IMR-90 (cell line): ENCODE measurements around the gene TMEM131L. TPM values are rescaled to one million over a fixed set of nuclear protein-coding genes. Genes with fewer than 3 reads are reported as not detected.
A peak's percentile ranks its signal among the peaks of the same experiment; 100 is the strongest.

Experiments
- ATAC-seq: fragments of 200-7000 bp; cut with Tn5 transposase; 2 replicates; pipeline ENCODE4 v1.9.1; 2020; ENCODE audit warnings: low read depth, mild to moderate bottlenecking, moderate library complexity
- BruUV-seq: library from RNA; stranded (reverse); fragments of 400-500 nt; replicated peaks from 2 replicates; lab custom pipeline; 2021; lab: Mats Ljungman, UMichigan
- CTCF ChIA-PET: fragments of 300-600 bp; formaldehyde crosslinking; extraction: SDS; loops from one replicate; lab custom pipeline; 2021; ENCODE audit warnings: antibody characterized with exemption; lab: Yijun Ruan, JAX
- POLR2A ChIA-PET: fragments of 300-600 bp; sonication (Branson Sonifier 250); formaldehyde crosslinking; loops from one replicate; lab custom pipeline; 2022; ENCODE audit warnings: antibody characterized with exemption; ENCODE audit not compliant: unreplicated experiment; lab: Charles Lee
- DNase-seq: peaks from one replicate; pipeline ENCODE4 v3.0.0; 2013
- H2AFZ ChIP-seq: replicated peaks from 2 replicates; pipeline ENCODE3; 2013; ENCODE audit warnings: low read length, mild to moderate bottlenecking; ENCODE audit not compliant: poor library complexity
- H2AK5ac ChIP-seq: 2 replicates; pipeline ENCODE4 v1.6.1; 2013; ENCODE audit warnings: low read depth, low read length, inconsistent platforms
- H2AK9ac ChIP-seq: replicated peaks from 2 replicates; pipeline ENCODE3; 2013; ENCODE audit warnings: mild to moderate bottlenecking, low read depth, low read length, moderate library complexity; ENCODE audit not compliant: poor library complexity
- H2BK120ac ChIP-seq: 2 replicates; pipeline ENCODE4 v1.6.1; 2013; ENCODE audit warnings: low read depth, low read length, inconsistent platforms
- H2BK15ac ChIP-seq: 3 replicates; pipeline ENCODE4 v1.6.1; 2013; ENCODE audit warnings: low read depth, low read length, inconsistent platforms
- H2BK20ac ChIP-seq: 2 replicates; pipeline ENCODE4 v1.6.1; 2013; ENCODE audit warnings: low read depth, mild to moderate bottlenecking, inconsistent platforms, low read length, moderate library complexity
- H2BK5ac ChIP-seq: 2 replicates; pipeline ENCODE4 v1.6.1; 2013; ENCODE audit warnings: mild to moderate bottlenecking, low read depth, low read length, inconsistent platforms; ENCODE audit not compliant: poor library complexity, severe bottlenecking
- H3K14ac ChIP-seq: replicated peaks from 2 replicates; pipeline ENCODE4 v1.6.1; 2013; ENCODE audit warnings: low read depth, low read length, inconsistent platforms
- H3K18ac ChIP-seq: 2 replicates; pipeline ENCODE4 v1.6.1; 2013; ENCODE audit warnings: low read depth, low read length, control low read depth
- H3K23ac ChIP-seq: 2 replicates; pipeline ENCODE4 v1.6.1; 2013; ENCODE audit warnings: low read depth, low read length, inconsistent platforms
- H3K27ac ChIP-seq: 2 replicates; pipeline ENCODE4 v1.5.1; 2013; ENCODE audit warnings: mild to moderate bottlenecking, control low read depth, low read length; ENCODE audit not compliant: insufficient read depth
- H3K27me3 ChIP-seq: 2 replicates; pipeline ENCODE4 v1.6.1; 2013; ENCODE audit warnings: low read length; ENCODE audit not compliant: control insufficient read depth, insufficient read depth
- H3K36me3 ChIP-seq: 2 replicates; pipeline ENCODE4 v1.6.1; 2013; ENCODE audit warnings: low read length, mixed read lengths; ENCODE audit not compliant: control insufficient read depth, insufficient read depth
- H3K4ac ChIP-seq: 2 replicates; pipeline ENCODE4 v1.6.1; 2013; ENCODE audit warnings: low read depth, low read length, inconsistent platforms
- H3K4me1 ChIP-seq: 2 replicates; pipeline ENCODE4 v1.6.1; 2013; ENCODE audit warnings: low read length, mixed read lengths; ENCODE audit not compliant: control insufficient read depth, insufficient read depth
- H3K4me2 ChIP-seq: 2 replicates; pipeline ENCODE4 v1.6.1; 2013; ENCODE audit warnings: low read depth, mild to moderate bottlenecking, control low read depth, low read length, moderate library complexity
- H3K4me3 ChIP-seq: 2 replicates; pipeline ENCODE4 v1.5.1; 2013; ENCODE audit warnings: low read depth, mild to moderate bottlenecking, control low read depth, low read length, moderate library complexity; ENCODE audit not compliant: insufficient read depth
- H3K56ac ChIP-seq: 2 replicates; pipeline ENCODE4 v1.6.1; 2013; ENCODE audit warnings: low read length, inconsistent platforms; ENCODE audit not compliant: insufficient read depth; ENCODE audit errors: extremely low read depth
- H3K79me1 ChIP-seq, 2 experiments: 2 replicates each; pipeline ENCODE4 v1.6.1; 2013; ENCODE audit warnings: low read length in 2 of 2, inconsistent platforms in 1 of 2, low read depth in 1 of 2
- H3K9ac ChIP-seq: 2 replicates; pipeline ENCODE4 v1.6.1; 2013; ENCODE audit warnings: low read depth, low read length, control low read depth
- H3K9me1 ChIP-seq: 2 replicates; pipeline ENCODE4 v1.6.1; 2013; ENCODE audit warnings: low read length, inconsistent platforms; ENCODE audit not compliant: insufficient read depth
- H3K9me3 ChIP-seq: 2 replicates; pipeline ENCODE4 v1.6.1; 2013; ENCODE audit warnings: low read length; ENCODE audit not compliant: control insufficient read depth, insufficient read depth
- H4K20me1 ChIP-seq: 2 replicates; pipeline ENCODE4 v1.6.1; 2013; ENCODE audit warnings: low read length, inconsistent platforms; ENCODE audit not compliant: insufficient read depth
- H4K5ac ChIP-seq: 2 replicates; pipeline ENCODE4 v1.6.1; 2013; ENCODE audit warnings: mild to moderate bottlenecking, low read depth, low read length, control low read depth
- H4K8ac ChIP-seq, 2 experiments: 2 replicates each; pipeline ENCODE4 v1.6.1; 2013; ENCODE audit warnings: low read depth in 2 of 2, low read length in 2 of 2, control low read depth in 1 of 2, inconsistent platforms in 1 of 2
- H4K91ac ChIP-seq: 2 replicates; pipeline ENCODE4 v1.6.1; 2013; ENCODE audit warnings: low read depth, low read length, inconsistent platforms; ENCODE audit not compliant: insufficient read depth
- BHLHE40 ChIP-seq: fragments of 150-350 bp; IDR thresholded peaks from 2 replicates; pipeline ENCODE4 v1.6.1; 2016; ENCODE audit warnings: mild to moderate bottlenecking, low read depth, low read length
- MAFK ChIP-seq: IDR thresholded peaks from 2 replicates; pipeline ENCODE4 v1.6.1; 2012; ENCODE audit warnings: low read depth, low read length, improper control_type of control experiment
- MAZ ChIP-seq: IDR thresholded peaks from 2 replicates; pipeline ENCODE4 v1.6.1; 2012; ENCODE audit warnings: low read depth, mild to moderate bottlenecking, low read length, improper control_type of control experiment, moderate library complexity, borderline replicate concordance
- MXI1 ChIP-seq: IDR thresholded peaks from 2 replicates; pipeline ENCODE4 v1.6.1; 2012; ENCODE audit warnings: low read depth, mild to moderate bottlenecking, low read length, moderate library complexity, borderline replicate concordance
- NFE2L2 ChIP-seq: fragments of 150-350 bp; IDR thresholded peaks from 2 replicates; pipeline ENCODE4 v1.6.1; 2016; ENCODE audit warnings: low read depth, mild to moderate bottlenecking, low read length
- POLR2A ChIP-seq: IDR thresholded peaks from 2 replicates; pipeline ENCODE4 v1.6.1; 2012; ENCODE audit warnings: mild to moderate bottlenecking, low read depth, low read length
- RAD21 ChIP-seq: IDR thresholded peaks from 2 replicates; pipeline ENCODE4 v1.6.1; 2012; ENCODE audit warnings: low read length, improper control_type of control experiment
- RCOR1 ChIP-seq: IDR thresholded peaks from 2 replicates; pipeline ENCODE4 v1.6.1; 2012; ENCODE audit warnings: mild to moderate bottlenecking, low read length, improper control_type of control experiment; ENCODE audit not compliant: insufficient replicate concordance
- RFX5 ChIP-seq: IDR thresholded peaks from 2 replicates; pipeline ENCODE4 v1.8.0; 2012; ENCODE audit warnings: low read depth, mild to moderate bottlenecking, low read length, moderate library complexity
- SMC3 ChIP-seq: fragments of 150-350 bp; IDR thresholded peaks from 2 replicates; pipeline ENCODE4 v1.6.1; 2016; ENCODE audit warnings: low read depth, mild to moderate bottlenecking, antibody characterized with exemption, low read length, moderate library complexity
- WGBS, 2 experiments: methylation state at CpG; one replicate each; pipeline versions ENCODE4 v1.1.5 to v1.1.7; 2013; ENCODE audit warnings: missing lambda C conversion rate in 2 of 2; ENCODE audit not compliant: insufficient read length in 1 of 2; ENCODE audit errors: extremely low coverage in 2 of 2; 5-methylcytosine and 5-hydroxymethylcytosine counted together
- dilution Hi-C: fragments of 300-500 bp; cut with HindIII; formaldehyde crosslinking; loops from one replicate; pipeline ENCODE4 v1.14.3; 2018; ENCODE audit warnings: low sequenced_read_pairs; ENCODE audit not compliant: unreplicated experiment
- in situ Hi-C: fragments of 300-500 bp; cut with MboI; formaldehyde crosslinking; loops from 3 replicates; pipeline ENCODE4 v1.14.3; 2019; ENCODE audit warnings: low sequenced_read_pairs, inconsistent platforms, mixed read lengths
- intact Hi-C: fragments of 100-400 bp; cut with micrococcal nuclease; formaldehyde crosslinking; loops from 2 replicates; pipeline ENCODE4 v1.10.0; 2022
- polyA plus RNA-seq, 3 experiments: library from polyadenylated mRNA; depleted of rRNA; stranded (reverse); fragments of >200 nt; gene quantifications; 2 replicates each; pipeline ENCODE4 v1.2.3, GENCODE V29; 2012; ENCODE audit warnings: low replicate concordance in 1 of 3
- total RNA-seq: library from RNA; depleted of rRNA; stranded (reverse); fragments of >200 nt; gene quantifications from 2 replicates; pipeline ENCODE4 v1.2.3, GENCODE V29; 2012
- TF ChIP-seq, protein P1 (sequence below): fragments of 150-350 bp; IDR thresholded peaks from 2 replicates; pipeline ENCODE4 v1.6.1; 2016; ENCODE audit warnings: low read depth, mild to moderate bottlenecking, low read length, moderate library complexity, borderline replicate concordance
- TF ChIP-seq, protein P2 (sequence below): conservative IDR thresholded peaks from 2 replicates; pipeline ENCODE4 v1.5.1; 2012; ENCODE audit warnings: mild to moderate bottlenecking, low read depth, low read length, improper control_type of control experiment

The TMEM131L gene
- total and polyA plus RNA-seq, 2 of the 4 experiments (the other 2 are of a cell fraction), result 8.4 to 23.8 TPM

DNA sequence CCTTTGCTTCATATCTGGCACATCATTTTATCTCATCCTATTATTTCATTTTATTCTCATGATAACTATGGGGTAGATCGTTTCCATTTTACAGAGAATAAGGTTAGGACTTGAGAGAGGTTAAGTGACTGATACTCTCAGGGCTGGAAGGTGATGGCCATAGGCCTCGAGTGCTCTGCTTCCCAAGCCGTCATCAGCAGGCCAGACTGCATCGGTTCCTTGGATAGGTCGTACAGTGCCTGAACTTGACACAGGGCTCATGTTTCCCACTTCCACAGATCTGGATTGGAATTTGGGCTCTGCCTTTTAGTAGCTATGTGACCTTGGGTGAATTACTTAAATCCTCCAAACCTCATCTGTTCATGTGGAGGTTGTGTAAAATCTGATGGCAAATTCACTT is 81.4 kb downstream of the TMEM131L start:
- H2BK15ac ChIP-seq, result no peak overlapping the region
- 0 out of 2 replicates have a peak overlapping the region, but pooled peaks have one; percentile 51 for H2AK5ac ChIP-seq
- intact Hi-C loops (no loop called here), in situ Hi-C loops (no loop called here), dilution Hi-C loops (no loop called here)
- H3K36me3 ChIP-seq, result no peaks in the 10 kb centered on the region
- H3K18ac ChIP-seq, result no peak overlapping the region
- no peak overlapping the region for H2AFZ ChIP-seq
- no peak overlapping the region for H4K91ac ChIP-seq
- H3K4me2 ChIP-seq, result no peak overlapping the region
- H3K23ac ChIP-seq, result no peak overlapping the region
- no peak overlapping the region for H2BK120ac ChIP-seq
- TF ChIP-seq SMC3, result no peak
- no peak for TF ChIP-seq RCOR1
- TF ChIP-seq BHLHE40, result no peak
- no peak for TF ChIP-seq RFX5
- no peak for TF ChIP-seq MAFK
- no peak for TF ChIP-seq RAD21
- TF ChIP-seq MAZ, result no peak
- no peak for TF ChIP-seq NFE2L2
- no peak for TF ChIP-seq MXI1
- TF ChIP-seq, protein P1, sequence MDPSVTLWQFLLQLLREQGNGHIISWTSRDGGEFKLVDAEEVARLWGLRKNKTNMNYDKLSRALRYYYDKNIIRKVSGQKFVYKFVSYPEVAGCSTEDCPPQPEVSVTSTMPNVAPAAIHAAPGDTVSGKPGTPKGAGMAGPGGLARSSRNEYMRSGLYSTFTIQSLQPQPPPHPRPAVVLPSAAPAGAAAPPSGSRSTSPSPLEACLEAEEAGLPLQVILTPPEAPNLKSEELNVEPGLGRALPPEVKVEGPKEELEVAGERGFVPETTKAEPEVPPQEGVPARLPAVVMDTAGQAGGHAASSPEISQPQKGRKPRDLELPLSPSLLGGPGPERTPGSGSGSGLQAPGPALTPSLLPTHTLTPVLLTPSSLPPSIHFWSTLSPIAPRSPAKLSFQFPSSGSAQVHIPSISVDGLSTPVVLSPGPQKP, result no peak
- TF ChIP-seq, protein P2, sequence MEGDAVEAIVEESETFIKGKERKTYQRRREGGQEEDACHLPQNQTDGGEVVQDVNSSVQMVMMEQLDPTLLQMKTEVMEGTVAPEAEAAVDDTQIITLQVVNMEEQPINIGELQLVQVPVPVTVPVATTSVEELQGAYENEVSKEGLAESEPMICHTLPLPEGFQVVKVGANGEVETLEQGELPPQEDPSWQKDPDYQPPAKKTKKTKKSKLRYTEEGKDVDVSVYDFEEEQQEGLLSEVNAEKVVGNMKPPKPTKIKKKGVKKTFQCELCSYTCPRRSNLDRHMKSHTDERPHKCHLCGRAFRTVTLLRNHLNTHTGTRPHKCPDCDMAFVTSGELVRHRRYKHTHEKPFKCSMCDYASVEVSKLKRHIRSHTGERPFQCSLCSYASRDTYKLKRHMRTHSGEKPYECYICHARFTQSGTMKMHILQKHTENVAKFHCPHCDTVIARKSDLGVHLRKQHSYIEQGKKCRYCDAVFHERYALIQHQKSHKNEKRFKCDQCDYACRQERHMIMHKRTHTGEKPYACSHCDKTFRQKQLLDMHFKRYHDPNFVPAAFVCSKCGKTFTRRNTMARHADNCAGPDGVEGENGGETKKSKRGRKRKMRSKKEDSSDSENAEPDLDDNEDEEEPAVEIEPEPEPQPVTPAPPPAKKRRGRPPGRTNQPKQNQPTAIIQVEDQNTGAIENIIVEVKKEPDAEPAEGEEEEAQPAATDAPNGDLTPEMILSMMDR, result no peak
- TF ChIP-seq POLR2A, result no peak
- H2AK9ac ChIP-seq, result no peak overlapping the region
- H2BK5ac ChIP-seq, result no peak overlapping the region
- H4K20me1 ChIP-seq, result no peaks in the 10 kb centered on the region
- POLR2A ChIA-PET, result interaction anchor here (0.6 kb wide), 1 partner anchor 13 kb away, joined by 3 read pairs; no protein-coding TSS in a partner anchor
- no peaks in the 10 kb centered on the region for H3K27me3 ChIP-seq
- no peak for DNase-seq
- BruUV-seq, result no TSS peak
- 0 out of 2 replicates have a peak overlapping the region, but pooled peaks have one; percentile 10 for H2BK20ac ChIP-seq
- no peaks in the 10 kb centered on the region for H3K4me1 ChIP-seq
- CTCF ChIA-PET, result interaction anchor here (0.7 kb wide), 1 partner anchor 12 kb away, joined by 3 read pairs; no protein-coding TSS in a partner anchor
- no peak overlapping the region for H4K5ac ChIP-seq
- no peak overlapping the region for H3K4ac ChIP-seq
- no peak overlapping the region for H3K27ac ChIP-seq
- H4K8ac ChIP-seq, result no peak overlapping the region
- peaks cover 14 to 15% of the 10 kb centered on the region in 2 experiments; a peak in 2 of 4 replicates for H3K79me1 ChIP-seq
- 67% methylated on average over 1 of the region's 5 CpGs; no CpG with 5 or more reads in 1 of the 2 experiments for WGBS, 2 experiments
- no peak overlapping the region for H3K9ac ChIP-seq
- no peak overlapping the region; the same call in 1 of the 2 replicates for H3K14ac ChIP-seq
- no peak overlapping the region for H3K4me3 ChIP-seq
- no peaks in the 10 kb centered on the region; the same call in 1 of the 2 replicates for H3K9me1 ChIP-seq
- no peak overlapping the region for H3K56ac ChIP-seq
- H3K9me3 ChIP-seq, result no peaks in the 10 kb centered on the region
- ATAC-seq, result no peak
